Thyroid gland (tissue), 4 donors: ENCODE data around the gene FHIT. TPM values are rescaled to one million over a fixed set of nuclear protein-coding genes. Genes with fewer than 3 reads are reported as not detected.

Experiments used
- DNase-seq, 2 donors: peaks; one replicate each; pipeline ENCODE4 v3.0.0-alpha.2; 2019
- H3K27ac ChIP-seq, 3 donors: fragments of 200-600 bp; sonication (generic); 1 replicate in 2 of 3; 2 replicates in 1 of 3; pipeline ENCODE4 v1.5.1; 2016 to 2019; ENCODE audit warnings: mild to moderate bottlenecking in 1 of 3, moderate library complexity in 1 of 3
- H3K27me3 ChIP-seq: fragments of 200-600 bp; sonication (generic); one replicate; pipeline ENCODE4 v1.5.1; 2019
- H3K36me3 ChIP-seq, 2 donors: fragments of 200-600 bp; sonication (generic); one replicate each; pipeline ENCODE4 v1.5.1; 2016 to 2019
- H3K4me1 ChIP-seq, 2 donors: fragments of 200-600 bp; sonication (generic); one replicate each; pipeline ENCODE4 v1.5.1; 2017 to 2019
- H3K4me3 ChIP-seq, 3 donors: fragments of 200-600 bp; sonication (generic); replicated peaks in 1 of 3; 1 replicate in 2 of 3; 2 replicates in 1 of 3; pipeline ENCODE4 v1.5.1; 2016; ENCODE audit warnings: mild to moderate bottlenecking in 1 of 3
- H3K9me3 ChIP-seq: fragments of 200-600 bp; sonication (generic); one replicate; pipeline ENCODE4 v1.5.1; 2017
- POLR2A ChIP-seq, 2 donors: fragments of 450-650 bp; IDR thresholded peaks; one replicate each; pipeline ENCODE4 v1.6.1; 2017; ENCODE audit warnings: antibody characterized with exemption in 2 of 2, mild to moderate bottlenecking in 2 of 2, moderate library complexity in 1 of 2
- WGBS, 2 donors: methylation state at CpG; one replicate each; pipeline ENCODE4 v1.1.5; 2017; 5-methylcytosine and 5-hydroxymethylcytosine counted together
- intact Hi-C: fragments of 100-400 bp; cut with DNase I; formaldehyde crosslinking; loops from one replicate; pipeline ENCODE4 v1.15.1; 2023
- total RNA-seq, 4 donors: library from RNA; depleted of rRNA; stranded (reverse); fragments of >200 nt; gene quantifications; one replicate each; pipeline ENCODE4 v1.2.3, GENCODE V29; 2016
- TF ChIP-seq, protein P1 (sequence below), 6 experiments: fragments of 200-600 bp in 3 of 6; fragments of 450-650 bp in 3 of 6; sonication (generic) in 3 of 6; IDR thresholded peaks; one replicate each; pipeline ENCODE4 v1.5.1; 2016 to 2019; ENCODE audit warnings: antibody characterized with exemption in 6 of 6, mild to moderate bottlenecking in 2 of 6, inconsistent platforms in 1 of 6, moderate library complexity in 1 of 6

The FHIT gene
- total RNA-seq, 4 donors from 2014 or later = 12.2 to 18.9 (median 16.2) TPM

- no peaks in the 10 kb centered on the region for H3K36me3 ChIP-seq
- intact Hi-C loops = no loop called here
- H3K4me1 ChIP-seq = peaks cover 0 to 6% of the 10 kb centered on the region in 2 donors
- TF ChIP-seq, protein P1, sequence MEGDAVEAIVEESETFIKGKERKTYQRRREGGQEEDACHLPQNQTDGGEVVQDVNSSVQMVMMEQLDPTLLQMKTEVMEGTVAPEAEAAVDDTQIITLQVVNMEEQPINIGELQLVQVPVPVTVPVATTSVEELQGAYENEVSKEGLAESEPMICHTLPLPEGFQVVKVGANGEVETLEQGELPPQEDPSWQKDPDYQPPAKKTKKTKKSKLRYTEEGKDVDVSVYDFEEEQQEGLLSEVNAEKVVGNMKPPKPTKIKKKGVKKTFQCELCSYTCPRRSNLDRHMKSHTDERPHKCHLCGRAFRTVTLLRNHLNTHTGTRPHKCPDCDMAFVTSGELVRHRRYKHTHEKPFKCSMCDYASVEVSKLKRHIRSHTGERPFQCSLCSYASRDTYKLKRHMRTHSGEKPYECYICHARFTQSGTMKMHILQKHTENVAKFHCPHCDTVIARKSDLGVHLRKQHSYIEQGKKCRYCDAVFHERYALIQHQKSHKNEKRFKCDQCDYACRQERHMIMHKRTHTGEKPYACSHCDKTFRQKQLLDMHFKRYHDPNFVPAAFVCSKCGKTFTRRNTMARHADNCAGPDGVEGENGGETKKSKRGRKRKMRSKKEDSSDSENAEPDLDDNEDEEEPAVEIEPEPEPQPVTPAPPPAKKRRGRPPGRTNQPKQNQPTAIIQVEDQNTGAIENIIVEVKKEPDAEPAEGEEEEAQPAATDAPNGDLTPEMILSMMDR (IDR thresholded peaks at IDR 0.05) = no peak
- TF ChIP-seq POLR2A (IDR thresholded peaks at IDR 0.05) = no peak
- H3K9me3 ChIP-seq = no peaks in the 10 kb centered on the region
- H3K4me3 ChIP-seq = no peak overlapping the region
- DNase-seq = no peak
- no peak overlapping the region for H3K27ac ChIP-seq
- WGBS, 2 donors = 87 to 93% methylated on average over 3 of the region's 3 CpGs
- H3K27me3 ChIP-seq = no peaks in the 10 kb centered on the region
Observed at GRCh38 chr3:60175680-60176079, 1075.6 kb downstream of the FHIT start.

DNA sequence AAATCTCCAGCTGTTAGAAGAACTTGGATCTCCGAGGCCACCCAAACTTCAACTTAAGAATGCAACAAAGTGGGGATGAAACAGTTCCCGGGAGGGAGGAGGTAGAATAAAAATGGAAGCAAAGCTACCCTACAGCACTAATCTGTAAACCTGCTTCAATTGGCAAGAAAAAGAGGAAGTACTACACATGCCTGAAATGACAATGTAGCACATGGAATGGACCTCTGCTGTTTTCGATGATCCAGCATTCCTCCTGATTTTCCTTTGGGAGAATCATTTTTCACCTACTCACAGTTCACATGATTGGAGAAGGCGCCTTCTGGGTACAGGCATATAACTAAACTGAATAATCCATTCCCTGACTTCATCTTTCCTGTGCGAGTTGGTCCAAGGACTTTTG is 1081.5 kb downstream of the FHIT start:
- no peaks in the 10 kb centered on the region for H3K36me3 ChIP-seq
- no peak overlapping the region for H3K27ac ChIP-seq
- TF ChIP-seq, protein P1 (IDR thresholded peaks at IDR 0.05) = no peak
- TF ChIP-seq POLR2A (IDR thresholded peaks at IDR 0.05) = no peak
- intact Hi-C loops = no loop called here
- no peak for DNase-seq
- no peaks in the 10 kb centered on the region for H3K9me3 ChIP-seq
- peaks cover 0 to 6% of the 10 kb centered on the region in 2 donors for H3K4me1 ChIP-seq
- 93 to 94% methylated on average over 5 of the region's 5 CpGs for WGBS, 2 donors
- no peak overlapping the region for H3K4me3 ChIP-seq
- no peaks in the 10 kb centered on the region for H3K27me3 ChIP-seq

- no peaks in the 10 kb centered on the region for H3K36me3 ChIP-seq
- no peak for TF ChIP-seq POLR2A (IDR thresholded peaks at IDR 0.05)
- TF ChIP-seq, protein P1 (IDR thresholded peaks at IDR 0.05) = no peak
- no peaks in the 10 kb centered on the region for H3K4me1 ChIP-seq
- H3K27ac ChIP-seq = no peak overlapping the region
- no peak for DNase-seq
- no peak overlapping the region for H3K4me3 ChIP-seq
- no peaks in the 10 kb centered on the region for H3K27me3 ChIP-seq
- intact Hi-C loops = no loop called here
- no peaks in the 10 kb centered on the region for H3K9me3 ChIP-seq
Observed at GRCh38 chr3:60167186-60167585, 1084.1 kb downstream of the FHIT start.

- Histone ChIP-seq H3K4me3 (no peak overlapping the region), H3K27ac (no peak overlapping the region), H3K9me3 (no peaks in the 10 kb centered on the region), H3K27me3 (no peaks in the 10 kb centered on the region), H3K36me3 (no peaks in the 10 kb centered on the region), H3K4me1 (no peaks in the 10 kb centered on the region)
- 83 to 89% methylated on average over 11 of the region's 11 CpGs for WGBS, 2 donors
- no peak for DNase-seq
- intact Hi-C loops = no loop called here
- TF ChIP-seq POLR2A (IDR thresholded peaks at IDR 0.05) = no peak
- TF ChIP-seq, protein P1 (IDR thresholded peaks at IDR 0.05) = no peak
Observed at GRCh38 chr3:60160822-60161748, 1090.2 kb downstream of the FHIT start.

- H3K4me3 ChIP-seq = no peak overlapping the region
Observed at GRCh38 chr3:60160111-60160821, 1091.0 kb downstream of the FHIT start.

More at GRCh38 chr3:60160111-60160821, 1091.0 kb downstream of the FHIT start:
- DNase-seq = no peak
- H3K4me1 ChIP-seq = no peaks in the 10 kb centered on the region
- TF ChIP-seq POLR2A (IDR thresholded peaks at IDR 0.05) = no peak
- TF ChIP-seq, protein P1 (IDR thresholded peaks at IDR 0.05) = no peak
- no peaks in the 10 kb centered on the region for H3K27me3 ChIP-seq
- H3K36me3 ChIP-seq = no peaks in the 10 kb centered on the region
- intact Hi-C loops = no loop called here
- no peaks in the 10 kb centered on the region for H3K9me3 ChIP-seq
- 86 to 90% methylated on average over 4 of the region's 4 CpGs for WGBS, 2 donors
- no peak overlapping the region for H3K27ac ChIP-seq
